NB4 (cell line): ENCODE results near the gene COG3.

Experiments used
- DNase-seq: peaks from one replicate; pipeline ENCODE4 v3.0.0; 2010; ENCODE audit warnings: low read depth
- H3K4me3 ChIP-seq: one replicate; pipeline ENCODE4 v1.5.1; 2011; ENCODE audit warnings: mild to moderate bottlenecking, low read depth, low read length, moderate library complexity
- CTCF ChIP-seq: IDR thresholded peaks from one replicate; pipeline ENCODE4 v1.5.1; 2012; ENCODE audit warnings: low read depth, low read length
- MAX ChIP-seq: IDR thresholded peaks from 2 replicates; pipeline ENCODE4 v1.6.1; 2011; ENCODE audit warnings: low read depth, low read length
- MYC ChIP-seq: IDR thresholded peaks from 2 replicates; pipeline ENCODE4 v1.6.1; 2011; ENCODE audit warnings: low read depth, low read length
- POLR2A ChIP-seq: IDR thresholded peaks from 2 replicates; pipeline ENCODE4 v1.6.1; 2011; ENCODE audit warnings: mild to moderate bottlenecking; ENCODE audit not compliant: insufficient read length; ENCODE audit errors: extremely low read depth

COG3 gene

GRCh38 chr13:45519493-45519892, 54.8 kb downstream of the COG3 start:
- DNase-seq, result no peak
- no peak overlapping the region for H3K4me3 ChIP-seq
- no peak for TF ChIP-seq POLR2A
- no peak for TF ChIP-seq CTCF
- TF ChIP-seq MYC, result no peak
- no peak for TF ChIP-seq MAX

DNA sequence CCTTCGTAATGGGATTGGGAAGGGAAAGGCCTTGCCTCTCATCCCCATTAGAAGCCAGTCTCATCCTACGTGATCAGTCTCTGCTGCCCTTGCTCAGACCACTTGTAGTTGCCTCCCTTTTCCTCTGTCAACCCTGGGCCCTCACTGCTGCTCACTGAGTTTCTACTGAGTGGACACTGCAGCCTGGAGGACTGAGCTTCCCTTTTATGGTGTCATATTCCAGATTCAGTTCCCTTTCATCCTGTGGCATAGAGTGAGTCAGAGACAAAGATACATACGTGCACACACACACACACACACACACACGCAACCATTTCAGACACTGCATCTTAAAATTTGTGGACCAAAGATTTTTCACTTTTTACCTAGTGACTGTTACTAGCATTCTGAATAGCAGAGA, 56.6 kb downstream of the COG3 start:
- TF ChIP-seq MAX, result no peak
- no peak for TF ChIP-seq POLR2A
- TF ChIP-seq MYC, result no peak
- no peak for TF ChIP-seq CTCF
- DNase-seq, result no peak
- H3K4me3 ChIP-seq, result no peak overlapping the region

DNA sequence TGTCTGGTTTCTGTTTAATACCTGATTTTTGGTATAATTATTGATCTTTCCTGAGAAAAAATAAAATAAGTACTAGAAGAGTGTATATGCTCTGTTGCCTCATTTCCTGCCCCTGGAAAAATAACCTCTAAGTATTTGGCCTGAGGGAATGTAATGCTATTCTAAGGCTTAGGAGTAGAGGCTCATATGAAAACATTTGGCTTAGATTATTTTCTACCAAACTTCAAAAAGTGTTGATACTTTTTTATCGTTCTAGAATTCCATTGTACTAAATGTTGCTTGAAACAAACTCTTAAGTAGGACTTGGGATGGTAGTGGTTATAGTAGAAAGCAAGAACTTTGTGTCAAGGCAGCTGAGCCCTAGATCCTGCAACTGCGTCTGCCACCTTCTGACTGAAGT, 57.8 kb downstream of the COG3 start:
- no peak overlapping the region for H3K4me3 ChIP-seq
- TF ChIP-seq POLR2A (no peak), MAX (no peak), CTCF (no peak), MYC (no peak)
- no peak for DNase-seq

GRCh38 chr13:45527699-45528462, 63.1 kb downstream of the COG3 start:
- no peak overlapping the region for H3K4me3 ChIP-seq
- no peak for DNase-seq
- no peak for TF ChIP-seq POLR2A
- no peak for TF ChIP-seq CTCF
- no peak for TF ChIP-seq MYC
- no peak for TF ChIP-seq MAX

DNA sequence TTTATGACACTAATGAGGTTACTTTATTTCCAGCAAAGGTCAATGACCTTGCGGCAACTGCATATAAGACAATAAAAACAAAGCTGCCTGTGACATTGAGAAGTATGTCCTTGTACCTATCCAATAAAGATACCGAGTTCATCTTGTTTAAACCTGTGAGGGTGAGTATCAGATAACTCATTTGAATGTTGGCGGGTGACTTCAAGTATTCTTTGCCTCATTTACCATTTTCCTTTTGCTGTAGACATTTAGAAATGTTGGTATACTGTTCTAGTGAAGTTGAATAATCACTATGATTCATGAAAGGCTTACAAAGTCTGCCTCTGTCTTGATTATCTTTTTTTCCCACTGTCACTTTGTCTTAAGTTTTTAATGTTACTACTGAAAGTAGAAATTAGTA, 65.0 kb downstream of the COG3 start:
- DNase-seq, result no peak
- H3K4me3 ChIP-seq, result no peak overlapping the region
- TF ChIP-seq CTCF (no peak), MAX (no peak), POLR2A (no peak), MYC (no peak)
